Activated CD4-positive, alpha-beta T cell treated with anti-CD3 and anti-CD28 coated beads, Interleukin-2, Interleukin-4, amounts not matched to agents 100 ng/mL and 50 ng/mL, durations not matched to agents 16 hours and 8 hours (primary cell): ENCODE results near the gene IL15RA.
A peak's percentile ranks its signal among the peaks of the same experiment; 100 is the strongest.

ENCODE experiments used
- DNase-seq: peaks from one replicate; pipeline ENCODE4 v3.0.0-alpha.2; 2020; ENCODE audit warnings: low spot score

IL15RA gene

GRCh38 chr10:5977471-5978229 lies at the start of gene IL15RA:
Gene IL15RA (minus strand): TSS chr10:5977543. CDS start chr10:5977492, 51 bp downstream.
- DNase-seq: peak; percentile 90

DNA sequence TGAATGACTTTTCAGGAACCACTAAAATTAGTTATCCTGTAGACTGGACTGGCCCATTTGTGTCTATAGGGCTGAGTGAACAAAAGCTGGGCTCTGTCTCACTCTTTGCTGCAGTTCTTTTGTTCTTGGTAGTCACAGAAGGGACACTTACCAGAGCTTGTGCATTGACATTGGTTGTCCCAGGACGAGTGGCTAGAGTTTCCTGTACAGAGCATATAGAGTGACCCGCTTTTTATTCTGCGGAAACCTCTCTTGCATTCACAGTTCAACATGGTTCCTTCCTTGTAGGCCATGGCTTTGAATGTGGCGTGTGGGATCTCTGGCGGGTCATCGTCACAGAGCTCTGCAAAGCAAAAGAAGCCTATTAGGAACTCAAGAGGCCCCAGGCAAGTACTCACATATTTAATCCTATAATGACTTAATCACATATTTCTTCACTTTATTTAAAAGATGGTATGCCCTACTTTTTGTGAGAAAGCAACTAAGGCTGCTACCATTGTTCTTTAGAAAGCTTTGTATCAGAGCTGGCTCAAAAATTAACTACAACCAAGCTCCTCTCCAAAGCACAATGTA lies 48.4 kb upstream of the IL15RA start:
- no peak for DNase-seq

- DNase-seq: no peak
Measured at GRCh38 chr10:6024334-6024682, 47.0 kb upstream of the IL15RA start.

DNA sequence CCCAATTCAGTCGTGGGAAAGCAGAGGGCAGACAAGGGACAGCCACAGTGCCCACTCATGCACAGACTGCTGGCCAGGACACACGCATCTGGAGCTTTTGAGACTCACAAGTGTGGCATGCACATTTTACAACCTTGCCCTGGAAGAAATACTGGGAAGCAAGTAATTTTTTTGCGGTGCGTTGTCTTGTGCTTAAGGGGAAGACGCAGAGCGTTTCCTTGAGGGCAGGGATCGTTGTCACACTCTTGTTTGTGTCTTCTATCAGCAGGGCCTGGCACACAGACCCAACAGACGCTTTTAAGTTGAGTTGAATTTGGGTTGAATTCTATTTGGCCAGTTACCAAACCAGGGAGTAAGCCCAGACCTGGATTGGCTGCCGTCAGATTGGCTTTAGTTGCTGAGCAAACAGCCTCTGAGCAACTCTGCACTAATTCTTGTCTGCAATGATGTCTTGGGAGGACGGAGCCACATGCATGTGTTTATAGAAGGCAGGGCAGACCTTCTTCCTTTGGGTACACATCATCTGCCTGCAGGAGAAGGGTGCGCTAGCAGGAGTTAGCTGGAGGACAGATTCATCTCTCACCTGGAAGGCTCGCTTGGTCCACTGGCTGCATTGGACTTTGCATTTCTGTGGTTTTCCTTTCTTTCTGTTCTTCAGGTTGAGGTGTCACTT lies 46.5 kb upstream of the IL15RA start:
- DNase-seq: no peak

DNA sequence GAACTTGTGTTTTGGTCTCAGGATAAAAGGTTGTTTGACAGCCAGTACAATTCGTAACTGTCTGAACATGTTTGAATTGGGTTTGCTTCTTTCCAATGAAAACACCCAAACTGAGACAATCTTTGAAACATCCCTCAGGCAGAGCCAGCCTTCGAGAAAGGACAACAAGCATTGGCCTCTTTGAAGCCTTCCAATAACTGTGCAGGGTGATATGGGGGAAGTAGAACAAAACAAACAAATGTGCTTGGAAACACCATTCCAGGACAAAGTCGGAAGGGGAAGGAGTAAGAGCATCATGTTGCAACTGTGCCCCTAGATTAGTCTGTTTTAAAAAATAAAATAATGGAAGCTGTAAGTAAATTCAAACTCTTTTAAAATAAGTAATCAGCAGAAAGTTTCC lies 45.3 kb upstream of the IL15RA start:
- no peak for DNase-seq

DNA sequence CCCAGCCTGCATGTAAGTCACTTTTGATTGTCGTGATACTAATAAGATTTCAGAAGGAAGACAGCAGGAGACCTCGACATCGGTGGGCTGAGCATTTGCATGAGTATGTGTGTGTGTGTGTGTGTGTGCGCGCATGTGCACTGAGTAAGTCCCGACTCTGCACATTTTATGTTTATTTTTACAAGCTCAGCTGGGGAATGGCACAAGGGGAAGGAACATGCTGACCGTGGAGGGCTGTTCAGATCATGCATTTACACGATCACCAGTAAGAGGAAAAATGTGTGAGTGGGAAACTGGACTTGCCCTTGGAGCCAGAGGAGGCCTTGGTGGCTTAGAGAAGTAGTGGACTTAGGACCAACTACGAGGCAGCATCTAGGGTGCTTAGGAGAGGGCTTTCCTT lies 43.5 kb upstream of the IL15RA start:
- DNase-seq: no peak

GRCh38 chr10:6019796-6020195 lies 42.5 kb upstream of the IL15RA start:
- DNase-seq: no peak

GRCh38 chr10:6019010-6019782 lies 41.9 kb upstream of the IL15RA start:
- DNase-seq: no peak

DNA sequence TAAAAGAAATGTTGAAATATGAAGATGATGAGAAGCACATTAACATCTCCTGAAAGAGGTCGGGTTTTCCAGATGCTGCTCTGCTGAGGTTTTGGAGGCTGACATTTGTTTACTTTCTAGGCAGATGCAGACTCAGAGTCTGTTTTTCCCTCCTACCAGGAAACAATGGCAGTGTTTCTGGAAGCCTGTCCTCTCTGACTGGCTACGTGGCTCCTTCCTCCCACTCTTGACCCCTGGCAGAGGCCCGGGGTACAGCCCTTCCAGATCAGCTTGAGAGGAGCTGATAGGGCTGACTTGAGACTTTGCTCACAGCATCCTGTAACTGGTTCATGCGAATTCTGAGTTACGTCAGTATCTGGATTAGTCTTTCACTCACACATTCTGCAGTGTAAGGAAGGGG lies 41.1 kb upstream of the IL15RA start:
- DNase-seq: no peak

- no peak for DNase-seq
Measured at GRCh38 chr10:6017781-6018354, 40.5 kb upstream of the IL15RA start.

DNA sequence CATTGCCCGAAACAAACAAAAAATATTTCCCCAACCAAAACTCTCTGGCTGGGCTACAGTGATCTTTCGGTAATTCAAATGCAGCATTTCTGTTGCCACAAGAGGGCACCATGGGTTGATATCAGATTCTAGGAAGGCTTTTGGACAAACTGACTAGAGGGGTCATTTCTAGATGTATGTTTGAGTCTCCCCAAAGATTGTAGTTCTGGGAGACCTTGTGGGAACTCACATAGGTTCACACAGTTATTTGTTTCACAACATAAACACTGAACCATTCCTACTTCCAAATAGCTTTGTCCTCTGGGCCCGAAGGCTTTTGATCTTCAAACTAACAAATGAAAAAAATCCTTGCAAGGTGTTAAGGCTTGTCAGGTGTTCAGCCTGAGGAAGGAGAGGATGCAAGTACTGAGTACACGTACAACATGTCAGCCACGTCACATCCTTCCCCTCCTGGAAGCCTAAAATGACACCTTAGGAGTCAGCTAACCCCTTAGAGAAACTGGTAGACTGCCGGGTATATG lies 37.0 kb upstream of the IL15RA start:
- DNase-seq: peak; percentile 67

GRCh38 chr10:6013413-6014192 lies 36.3 kb upstream of the IL15RA start:
- no peak for DNase-seq

DNA sequence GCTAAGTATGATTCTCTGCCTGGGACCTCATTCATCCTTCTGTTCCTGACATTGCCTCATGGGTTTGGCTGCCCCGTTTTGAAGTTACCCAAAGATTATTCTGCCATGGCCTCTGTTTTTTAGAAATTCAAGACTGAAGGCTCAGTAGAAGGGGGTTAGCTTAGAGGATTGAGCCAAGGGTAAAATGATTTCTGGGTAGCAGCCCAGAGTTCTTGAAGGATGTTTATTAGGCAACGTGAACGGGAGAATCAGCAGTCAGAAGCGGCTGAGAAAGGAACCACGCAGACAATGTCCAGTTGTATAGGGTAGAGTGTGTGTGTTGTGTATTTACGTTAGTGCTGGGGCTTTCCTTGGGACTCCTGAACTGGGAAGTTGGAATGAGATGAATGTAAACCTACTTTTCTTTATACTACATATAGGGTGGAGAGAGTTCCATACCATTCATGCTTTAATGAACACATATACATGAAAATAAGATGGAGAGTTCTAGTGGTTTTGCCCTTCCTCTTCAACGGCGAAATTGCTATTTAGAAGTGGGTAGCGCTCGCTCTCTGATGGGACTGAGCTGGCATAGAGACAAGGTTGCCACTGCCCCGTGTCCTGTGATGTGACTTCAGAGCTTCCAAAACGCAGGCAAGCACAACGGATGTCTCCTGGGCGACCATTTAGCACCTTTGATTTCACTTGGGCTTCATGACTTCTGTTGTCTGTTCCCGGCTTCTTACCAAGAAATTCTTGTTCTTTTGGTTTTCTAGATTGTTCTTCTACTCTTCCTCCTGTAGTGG lies 35.0 kb upstream of the IL15RA start:
- no peak for DNase-seq

- DNase-seq: no peak
Measured at GRCh38 chr10:6011558-6011957, 34.2 kb upstream of the IL15RA start.

DNA sequence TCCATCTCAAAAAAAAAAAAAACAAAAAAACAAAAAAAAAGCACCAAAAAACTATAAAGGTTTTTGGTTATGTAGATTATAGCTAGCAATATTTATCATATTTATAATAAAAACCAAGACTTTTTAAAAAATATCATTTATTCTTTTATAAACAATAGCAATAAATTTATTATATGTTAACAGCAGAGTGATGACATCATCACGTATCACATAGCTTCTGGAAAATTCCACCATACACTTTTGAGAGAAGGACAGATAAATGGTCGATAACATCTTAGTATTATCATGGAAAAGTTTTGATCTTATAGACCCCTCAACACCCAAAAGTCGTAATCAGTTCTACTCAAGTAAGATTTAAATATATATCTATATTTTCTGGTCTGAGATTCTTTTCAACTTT lies 33.2 kb upstream of the IL15RA start:
- no peak for DNase-seq

GRCh38 chr10:6009961-6010360 lies 32.6 kb upstream of the IL15RA start:
- DNase-seq: no peak

GRCh38 chr10:6009150-6009549 lies 31.8 kb upstream of the IL15RA start:
- peak; percentile 36 for DNase-seq

- no peak for DNase-seq
Measured at GRCh38 chr10:6008497-6009142, 31.3 kb upstream of the IL15RA start.

- DNase-seq: no peak
Measured at GRCh38 chr10:6006991-6007390, 29.6 kb upstream of the IL15RA start.

DNA sequence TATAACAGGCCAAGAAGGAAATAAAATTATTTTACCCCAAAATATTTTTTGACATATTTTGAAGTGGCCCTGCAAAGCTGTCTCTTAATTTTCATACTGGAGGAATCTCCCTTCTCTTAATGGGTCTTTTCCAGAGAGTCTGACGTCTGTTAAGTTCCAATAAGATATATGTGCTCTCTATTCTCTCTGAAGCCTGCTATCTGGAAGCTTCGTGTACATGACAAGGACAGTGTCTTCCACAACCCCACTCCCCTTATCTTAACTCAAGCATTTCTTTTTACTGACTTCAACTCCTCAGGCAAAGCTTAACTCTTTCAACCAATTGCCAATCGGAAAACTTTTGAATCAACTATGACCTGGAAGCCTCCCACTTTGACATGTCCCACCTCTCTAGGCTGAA lies 29.2 kb upstream of the IL15RA start:
- no peak for DNase-seq
